ENCODE data around the gene GRIK3.
"Not testable (repeated sequence)": the region's sequence is repeated elsewhere in the genome, so short reads cannot be mapped to it uniquely, and the experiment has no call there.

Gene GRIK3

DNA sequence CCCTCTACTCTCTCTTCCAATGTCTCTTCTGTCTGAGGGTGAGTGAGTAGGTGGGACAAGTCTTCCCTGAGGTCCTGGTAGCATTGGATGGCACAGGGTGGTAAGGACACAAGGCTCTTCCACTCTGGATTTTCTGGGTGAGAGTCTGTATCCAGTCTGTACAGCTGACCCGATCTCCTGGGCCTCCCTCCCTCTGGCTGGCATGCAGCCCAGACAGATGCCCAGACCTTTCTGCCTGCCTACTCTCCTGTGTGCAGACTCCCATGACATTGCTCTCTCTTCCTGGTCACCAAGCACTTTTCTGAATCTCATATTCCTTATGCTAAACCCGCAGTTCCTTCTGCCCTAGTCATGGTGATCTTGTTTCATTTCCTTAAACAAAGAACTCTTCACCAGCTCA is 100.3 kb downstream of the GRIK3 start:
- DNase-seq: no peak

DNA sequence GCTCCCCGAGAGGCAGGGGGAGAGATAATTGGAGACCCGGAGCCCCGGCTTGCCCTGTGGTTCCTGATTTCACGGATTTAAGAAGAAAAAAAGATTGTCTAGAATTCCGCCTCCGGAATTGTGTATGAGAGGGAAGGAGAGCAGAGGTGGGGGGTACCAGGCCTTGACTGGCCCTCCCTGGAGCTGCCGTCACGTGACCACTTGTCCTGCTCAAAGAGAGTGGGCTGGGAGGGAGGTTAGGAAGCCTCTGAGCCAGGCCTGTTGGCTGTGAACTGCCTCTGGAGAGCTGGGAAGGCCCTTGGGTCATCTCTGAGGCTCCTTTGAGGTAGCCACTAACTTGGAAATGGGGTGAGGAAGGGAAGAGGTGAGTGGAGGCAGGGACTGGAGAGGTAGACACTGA is 106.5 kb downstream of the GRIK3 start:
- DNase-seq: no peak

DNA sequence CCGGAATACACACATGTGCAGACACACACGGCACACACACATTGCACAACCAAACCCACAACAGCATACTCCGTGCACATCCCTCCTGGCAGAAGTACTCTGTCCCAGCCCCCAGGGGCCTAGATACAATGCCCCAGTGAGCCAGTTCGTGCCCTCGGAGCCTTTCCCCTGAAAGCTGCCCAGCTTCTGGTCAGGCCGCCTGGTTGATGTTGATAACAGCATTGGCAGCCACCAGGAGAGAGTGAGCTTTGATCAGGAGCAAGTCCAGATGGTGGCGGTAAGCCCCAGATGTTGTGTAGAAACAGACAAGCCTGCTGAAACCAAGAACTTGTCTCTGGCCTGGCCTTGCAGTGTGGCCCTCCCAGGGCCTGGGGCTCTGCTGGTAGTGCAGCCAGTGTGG is 109.1 kb downstream of the GRIK3 start:
- DNase-seq: no peak

DNA sequence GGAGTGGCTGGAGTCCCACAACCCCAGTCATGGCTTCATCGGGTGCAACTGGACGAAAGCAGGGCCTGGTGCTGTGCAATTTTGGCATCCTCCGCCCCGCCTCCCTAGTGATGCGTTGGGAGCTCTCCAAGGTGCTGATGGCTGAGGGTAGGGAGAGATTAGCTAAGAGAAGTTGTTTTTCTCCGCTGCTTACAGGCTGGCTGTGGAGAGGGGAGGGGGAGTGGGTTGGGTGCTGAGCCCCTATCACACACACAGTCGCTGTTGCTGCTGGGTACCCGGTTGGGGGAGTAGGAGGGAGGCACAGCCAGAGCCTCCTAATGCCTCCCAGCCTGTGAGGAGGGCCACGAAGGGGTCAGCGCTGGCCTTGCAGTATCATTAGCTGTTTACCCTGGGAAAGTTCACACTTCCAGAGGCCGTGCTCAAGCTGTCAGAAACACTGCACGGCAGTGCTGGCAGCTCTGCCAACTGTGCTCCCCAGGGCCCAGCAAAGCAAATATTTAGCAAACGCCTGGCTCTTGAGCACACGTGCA is 110.0 kb downstream of the GRIK3 start:
- DNase-seq: peak in 1 of 2 experiments; percentile 0

DNA sequence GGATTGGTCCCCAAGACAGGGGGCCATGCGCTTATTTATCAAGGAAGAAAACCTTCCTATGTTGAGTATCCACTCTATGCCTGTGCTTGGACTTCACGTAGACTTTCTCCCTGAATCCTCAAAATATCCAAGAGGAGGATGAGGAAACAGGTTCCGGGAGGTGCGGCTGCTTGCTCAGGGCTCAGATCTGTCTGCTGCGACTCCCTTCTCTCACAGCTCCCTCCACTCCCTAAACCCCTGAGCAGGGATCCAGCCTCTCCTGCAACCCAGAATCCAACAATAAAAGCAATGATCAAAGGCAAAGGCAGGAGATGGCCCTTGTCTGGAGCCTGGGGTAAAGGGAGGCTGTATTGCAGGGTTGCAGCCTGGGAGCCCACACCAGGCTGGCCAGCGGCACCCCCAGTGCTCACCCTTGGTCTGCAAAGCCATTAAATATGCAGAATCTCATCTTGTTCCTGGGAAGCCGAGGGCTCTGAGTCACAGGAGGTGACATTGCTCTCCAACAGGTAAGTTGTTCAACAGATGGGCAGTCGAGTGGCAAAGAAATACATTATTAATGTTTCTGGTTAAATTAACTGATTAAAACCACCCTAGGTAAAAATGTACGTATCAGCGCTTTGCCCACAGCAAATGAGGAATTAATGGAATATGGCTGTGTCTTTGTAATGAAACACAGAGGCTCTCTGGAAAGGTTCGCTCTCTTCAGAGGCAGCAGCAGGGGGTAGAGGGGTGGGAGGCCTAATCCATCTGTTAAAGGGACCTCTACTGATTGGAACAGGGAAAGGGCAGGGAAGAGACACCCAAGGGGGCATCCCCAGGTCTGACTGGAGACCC is 111.5 kb downstream of the GRIK3 start:
- DNase-seq: no peak

DNA sequence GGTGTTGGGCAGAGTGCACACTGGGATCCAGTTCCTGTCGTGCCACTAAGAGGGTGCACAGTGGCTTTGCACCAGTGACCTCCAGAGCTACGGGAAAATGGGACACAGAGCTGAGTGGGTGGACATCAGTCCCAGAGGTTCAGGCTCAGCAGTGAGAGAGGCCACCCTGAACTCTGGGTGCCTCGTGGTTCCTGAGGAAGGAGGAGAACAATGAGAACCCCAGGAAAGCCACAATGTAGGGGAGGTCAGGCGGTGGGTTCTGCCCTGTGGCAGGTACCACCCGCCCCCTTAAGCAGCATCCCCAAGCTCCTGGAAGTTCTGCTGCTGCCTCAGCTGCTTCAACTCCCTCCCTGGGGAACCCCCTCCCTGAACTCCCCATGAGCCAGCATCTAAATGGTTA is 112.2 kb downstream of the GRIK3 start:
- no peak for DNase-seq

DNA sequence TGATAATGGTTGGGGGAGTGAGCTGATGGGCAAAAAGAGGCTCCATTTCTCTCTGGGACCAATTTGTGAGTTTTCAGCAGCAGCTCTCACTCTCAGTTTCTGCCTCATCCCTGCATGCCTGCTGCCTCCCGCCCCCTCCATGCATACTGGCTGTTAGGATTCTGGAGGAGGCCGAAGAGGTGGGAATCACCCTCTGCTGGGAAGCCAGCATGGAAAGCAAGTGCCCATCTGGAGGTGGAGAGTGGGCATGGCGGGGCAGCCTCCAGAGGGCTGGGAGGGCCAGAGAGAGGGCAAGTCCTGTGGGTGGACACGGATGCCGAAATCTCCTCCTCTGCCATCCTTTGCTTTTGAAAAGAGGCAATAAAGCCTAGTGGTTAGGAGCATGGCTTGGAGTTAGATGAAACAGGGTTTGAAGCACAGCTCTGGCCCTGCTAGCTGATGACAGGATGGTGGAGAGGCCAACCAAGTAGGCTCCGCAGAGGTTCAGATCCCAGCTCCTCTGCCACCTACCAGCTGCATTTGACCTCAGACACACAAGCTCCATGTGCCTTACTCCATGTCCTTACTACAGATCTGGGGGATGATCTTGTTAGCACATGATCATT is 113.4 kb downstream of the GRIK3 start:
- DNase-seq: no peak

DNA sequence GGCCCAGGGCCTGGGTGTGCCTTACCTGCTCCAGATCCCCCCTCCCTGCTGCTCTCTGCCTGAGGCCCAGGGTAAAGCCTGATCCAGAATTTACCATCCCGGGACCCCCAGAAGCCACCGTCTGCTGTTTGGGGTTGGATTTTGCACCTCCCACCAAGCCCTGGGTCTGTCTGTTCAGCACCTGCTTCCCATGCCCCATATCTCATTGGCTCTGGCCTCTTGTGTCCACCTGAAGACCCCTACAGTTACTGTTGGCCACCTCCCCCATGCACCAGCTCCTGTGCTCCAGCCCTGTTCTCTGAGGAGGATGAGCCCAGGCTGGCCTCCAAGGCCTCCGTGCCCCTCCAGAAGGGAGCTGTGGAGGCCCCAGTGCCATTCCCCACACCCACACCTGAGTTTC is 113.9 kb downstream of the GRIK3 start:
- DNase-seq: no peak

DNA sequence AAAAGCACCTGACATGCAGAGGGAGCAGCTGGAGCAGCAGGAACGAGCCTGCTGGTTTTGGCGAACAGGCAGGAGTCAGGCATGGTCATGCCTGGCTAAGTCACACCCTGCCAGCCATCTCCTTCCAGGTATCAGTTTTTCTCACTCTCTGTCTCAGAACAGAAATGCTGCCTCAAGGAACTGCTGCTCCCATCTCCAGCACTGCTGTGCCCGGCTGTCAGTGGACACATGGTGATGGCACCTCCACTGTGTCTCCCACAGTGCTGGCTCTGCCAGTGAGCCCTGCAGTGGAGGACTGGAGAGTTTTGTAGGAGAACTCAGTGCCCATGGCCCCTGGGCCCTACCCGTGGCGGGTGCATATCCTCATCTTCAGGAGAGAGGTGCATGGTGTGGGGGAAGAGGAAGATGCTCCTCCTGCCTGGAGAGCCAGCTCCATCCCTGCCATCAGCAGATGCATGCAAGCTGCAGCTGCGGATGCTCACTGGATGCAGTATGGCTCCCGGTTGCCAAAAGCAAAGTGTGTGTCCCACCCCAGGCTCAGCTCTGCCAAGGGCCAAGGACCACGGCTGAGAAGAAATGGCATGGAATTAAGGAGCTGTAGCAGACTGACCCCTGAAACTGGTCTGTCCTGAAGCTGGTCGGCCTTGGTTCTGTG is 114.7 kb downstream of the GRIK3 start:
- DNase-seq: no peak

DNA sequence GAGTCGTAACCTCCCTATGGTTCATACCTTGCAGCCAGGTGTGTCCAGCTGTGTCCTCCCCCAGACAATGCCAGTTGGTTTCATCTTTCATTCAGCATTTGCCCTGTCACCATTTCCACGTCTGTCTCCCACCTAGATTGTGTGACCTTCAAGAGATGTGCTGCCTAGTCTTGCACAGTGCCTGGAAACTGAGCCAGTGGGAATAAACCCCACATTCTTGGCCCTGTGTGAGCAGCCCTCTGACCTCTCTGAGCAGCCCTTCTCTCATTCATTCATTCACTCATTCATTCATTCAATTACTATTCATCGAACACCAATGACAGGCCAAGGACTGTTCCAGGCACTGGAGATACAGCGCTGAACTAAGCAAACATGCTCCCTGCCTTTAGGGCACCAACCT is 115.7 kb downstream of the GRIK3 start:
- DNase-seq: no peak

DNA sequence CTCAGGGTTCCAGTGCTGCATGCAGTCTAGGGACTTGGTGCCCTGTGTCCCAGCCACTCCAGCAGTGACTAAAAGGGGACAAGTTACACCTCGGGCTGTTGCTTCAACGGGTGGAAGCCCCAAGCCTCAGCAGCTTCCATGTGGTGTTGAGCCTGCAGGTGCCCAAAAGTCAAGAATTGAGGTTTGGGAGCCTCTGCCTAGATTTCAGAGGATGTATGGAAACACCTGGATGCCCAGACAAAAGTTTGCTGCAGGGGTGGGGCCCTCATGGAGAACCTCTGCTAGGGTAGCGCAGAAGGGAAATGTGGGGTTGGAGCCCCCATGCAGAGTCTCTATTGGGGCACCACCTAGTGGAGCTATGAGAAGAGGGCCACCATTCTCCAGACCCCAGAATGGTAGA is 117.8 kb downstream of the GRIK3 start:
- DNase-seq: not testable (repeated sequence)

DNA sequence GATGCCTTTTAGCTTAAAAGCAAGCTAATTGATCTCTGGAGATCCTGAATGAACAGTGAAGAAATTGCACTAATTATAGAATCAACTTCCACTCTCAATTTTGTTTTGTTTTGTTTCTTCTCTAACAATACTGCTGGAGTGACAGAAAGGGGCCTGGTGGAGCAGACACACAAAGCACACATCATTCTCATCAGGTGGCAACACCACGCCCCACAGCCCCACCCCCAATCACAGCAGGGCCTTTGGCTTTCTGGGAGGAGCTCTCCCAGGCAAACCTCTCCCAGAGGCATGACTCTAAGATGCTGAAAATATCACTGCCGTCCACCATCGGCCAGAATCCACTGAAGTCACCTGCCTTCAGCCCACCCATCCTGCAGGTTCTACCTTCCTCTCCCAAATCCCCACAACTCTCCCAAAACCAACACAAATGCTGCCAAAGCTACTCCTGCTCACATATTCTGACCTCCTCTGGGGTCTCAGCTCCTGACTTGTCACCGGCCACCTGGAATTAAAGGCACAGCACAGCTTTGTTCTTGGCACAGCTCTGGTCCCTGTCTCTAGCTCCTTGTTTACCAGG is 120.7 kb downstream of the GRIK3 start:
- DNase-seq: no peak

DNA sequence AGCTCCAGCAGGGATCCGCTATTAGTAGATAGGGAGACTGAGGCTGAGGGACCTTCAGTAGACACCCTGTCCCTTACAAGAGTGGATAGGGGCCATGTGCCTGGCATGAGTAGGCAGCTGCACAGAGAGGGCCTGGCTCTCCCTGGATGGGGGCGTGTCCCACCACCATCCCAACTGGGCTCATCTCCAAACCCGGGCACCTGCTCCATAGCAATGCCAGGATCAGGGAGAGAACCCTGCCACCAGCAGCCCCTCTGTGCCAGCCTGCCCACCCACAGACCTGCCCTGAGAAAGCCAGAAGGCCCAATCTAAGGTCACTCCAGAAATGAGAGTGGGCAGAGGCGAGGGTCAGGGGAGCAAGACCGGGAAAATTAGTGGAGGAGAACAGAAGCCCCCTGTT is 121.3 kb downstream of the GRIK3 start:
- no peak for DNase-seq

DNA sequence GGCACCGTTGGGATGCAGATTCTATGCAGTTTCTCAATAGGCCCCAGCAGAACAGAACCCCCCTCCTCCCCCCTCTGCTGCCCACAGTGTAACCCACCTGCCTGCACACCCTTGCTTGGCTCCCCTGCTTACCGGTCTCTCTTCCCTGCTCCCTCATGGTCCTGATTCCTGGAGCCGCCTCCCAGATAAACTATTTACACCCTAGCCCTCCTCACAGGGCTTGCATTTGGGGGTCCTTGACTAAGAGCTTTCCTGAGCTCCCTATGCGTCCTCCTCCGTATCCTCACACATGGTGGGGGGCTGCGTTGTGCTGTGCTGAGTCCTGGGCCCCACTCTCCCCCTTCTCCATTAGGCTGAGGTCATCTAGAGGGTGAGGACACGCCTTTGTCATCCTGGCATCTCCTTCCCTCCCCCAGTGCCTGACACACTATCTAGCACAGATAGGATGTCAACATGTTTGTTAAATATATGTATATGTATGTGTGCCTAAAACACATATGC is 121.9 kb downstream of the GRIK3 start:
- no peak for DNase-seq

DNA sequence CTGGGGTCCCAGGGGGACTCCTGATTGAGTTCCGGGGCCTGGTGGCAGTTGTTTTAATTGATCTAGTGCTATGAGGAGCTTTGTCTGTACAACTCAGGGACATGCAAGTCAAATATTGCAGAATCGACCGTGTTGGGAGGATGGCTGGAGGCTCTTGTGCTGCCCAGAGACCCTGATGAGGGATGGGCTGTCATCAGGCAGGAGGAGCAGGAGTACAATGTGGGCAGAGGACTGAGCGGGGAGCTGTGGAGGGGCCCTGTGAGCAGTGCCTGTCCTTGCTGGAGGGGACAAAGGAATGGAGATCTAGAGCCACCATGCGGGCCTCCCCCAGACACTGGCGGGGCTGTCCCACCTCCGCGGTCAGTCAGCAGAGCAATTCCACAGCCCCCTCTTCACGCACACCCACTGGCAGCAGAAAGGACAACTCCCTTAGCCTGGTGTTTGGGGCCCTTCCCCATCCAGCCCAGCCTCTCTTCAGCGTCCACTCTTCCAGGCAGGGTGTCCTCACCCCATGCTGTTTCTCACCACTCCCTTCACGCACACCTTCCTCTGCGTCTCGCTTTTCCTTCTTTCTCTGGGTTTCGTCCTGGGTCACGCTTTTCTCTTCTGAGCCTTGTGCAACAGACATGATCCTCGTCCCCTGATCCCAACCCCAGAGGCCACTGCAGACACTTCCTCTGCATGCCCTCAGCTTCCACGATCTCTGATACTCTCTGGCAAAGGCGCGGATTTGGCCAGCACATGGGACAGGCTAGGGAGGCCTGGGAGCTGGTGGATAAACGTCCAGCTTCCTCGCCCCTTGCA is 122.6 kb downstream of the GRIK3 start:
- no peak for DNase-seq

DNA sequence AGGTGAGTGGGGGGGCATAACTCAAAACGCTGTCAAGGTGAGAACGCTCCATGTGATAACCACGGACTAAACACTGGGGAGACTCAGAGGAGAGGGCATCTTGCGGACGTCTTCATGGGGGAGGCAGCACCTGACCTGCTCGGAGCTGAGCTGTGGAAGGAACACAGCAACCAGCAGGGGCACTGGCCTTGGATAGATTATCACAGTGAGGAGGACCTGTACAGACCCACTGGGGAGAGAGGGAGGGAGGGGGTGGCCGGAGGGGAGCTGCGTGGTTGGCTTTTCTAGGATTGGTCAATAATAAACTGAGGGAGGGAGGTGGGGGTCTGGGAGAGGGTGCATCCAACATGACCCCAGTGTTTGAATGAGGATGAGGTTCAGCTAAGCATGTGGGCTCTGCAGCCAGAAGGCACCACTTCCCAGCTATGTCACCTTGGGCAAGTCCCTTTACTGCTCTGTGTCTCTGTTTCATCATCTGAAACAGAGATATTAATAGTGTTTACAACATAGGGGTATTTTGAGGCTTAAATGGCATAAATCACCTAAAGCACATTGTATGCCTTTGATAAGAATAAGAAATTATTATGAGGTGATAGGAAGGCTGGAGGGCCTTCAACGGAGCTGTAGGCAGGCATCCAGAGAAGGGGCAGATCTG is 123.3 kb downstream of the GRIK3 start:
- no peak for DNase-seq

DNA sequence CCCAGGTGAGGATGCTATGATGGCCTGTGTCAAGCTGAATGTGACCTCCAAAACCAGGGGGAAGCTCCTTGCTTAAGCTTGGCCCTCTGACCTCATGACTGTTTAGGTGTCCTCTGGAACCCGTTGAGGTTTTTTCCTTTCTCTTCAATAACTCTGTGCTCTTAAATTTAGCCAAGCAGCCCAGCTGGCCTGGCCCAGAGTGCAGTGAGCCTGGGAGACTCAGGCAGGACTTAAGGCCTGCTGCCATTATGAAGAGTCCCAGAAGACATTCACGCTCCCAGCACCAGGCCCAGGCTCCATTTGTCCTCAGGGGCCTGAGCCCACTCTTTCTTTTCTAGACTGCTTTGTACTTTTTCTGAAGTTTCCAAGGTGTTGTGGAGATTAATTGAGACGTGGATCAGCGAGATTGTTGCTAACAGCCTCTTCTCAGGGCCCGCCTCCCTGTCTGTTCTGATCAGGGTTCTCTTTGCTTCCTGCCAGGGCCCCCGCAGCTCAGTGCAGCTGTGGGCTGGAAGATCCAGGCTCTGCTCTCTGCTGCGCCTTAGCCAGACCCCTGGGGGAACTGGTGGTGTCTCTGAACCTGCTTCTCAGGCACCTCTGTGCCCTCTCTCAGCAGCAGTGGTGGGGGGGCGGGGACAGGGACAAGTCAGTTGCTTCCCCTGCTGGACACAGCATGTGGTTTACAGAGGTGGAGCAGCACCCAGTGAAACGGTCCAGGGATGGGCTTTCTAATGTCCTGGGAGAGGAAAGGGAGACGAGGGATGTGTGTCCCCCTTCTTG is 124.2 kb downstream of the GRIK3 start:
- no peak for DNase-seq

DNA sequence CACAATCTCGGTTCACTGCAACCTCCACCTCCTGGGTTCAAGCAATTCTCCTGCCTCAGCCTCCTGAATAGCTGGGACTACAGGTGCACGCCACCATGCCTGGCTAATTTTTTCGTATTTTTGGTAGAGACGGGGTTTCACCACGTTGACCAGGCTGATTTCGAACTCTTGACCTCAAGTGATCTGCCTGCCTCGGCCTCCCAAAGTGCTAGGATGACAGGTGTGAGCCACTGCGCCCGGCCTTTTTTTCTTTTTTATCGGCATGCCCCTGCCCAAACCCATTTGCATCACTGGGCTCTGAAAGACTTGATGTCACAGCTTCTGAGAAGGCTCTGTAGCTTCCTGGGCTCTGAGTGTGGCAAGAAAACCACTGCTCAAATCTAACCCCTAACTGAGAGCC is 125.0 kb downstream of the GRIK3 start:
- not testable (repeated sequence) for DNase-seq

DNA sequence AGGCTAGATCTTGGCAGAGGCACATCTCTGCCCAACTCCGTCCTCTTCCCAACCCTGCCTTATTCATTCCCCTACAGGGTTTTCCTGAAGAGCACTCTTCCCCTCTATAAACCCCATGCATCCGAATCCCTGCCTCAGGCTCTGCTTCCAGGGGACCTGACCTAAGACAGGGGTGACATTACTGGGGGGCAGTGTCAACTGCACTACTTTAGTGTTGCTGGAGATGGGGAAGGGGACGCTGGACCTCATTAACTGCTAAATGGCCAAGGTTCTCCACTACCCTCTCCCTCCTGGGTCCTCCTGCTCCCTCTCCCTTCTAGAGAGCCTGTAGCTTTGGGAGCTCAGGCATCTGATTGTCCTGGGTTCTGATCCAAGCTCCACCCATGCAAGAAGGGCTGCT is 126.2 kb downstream of the GRIK3 start:
- DNase-seq: no peak

DNA sequence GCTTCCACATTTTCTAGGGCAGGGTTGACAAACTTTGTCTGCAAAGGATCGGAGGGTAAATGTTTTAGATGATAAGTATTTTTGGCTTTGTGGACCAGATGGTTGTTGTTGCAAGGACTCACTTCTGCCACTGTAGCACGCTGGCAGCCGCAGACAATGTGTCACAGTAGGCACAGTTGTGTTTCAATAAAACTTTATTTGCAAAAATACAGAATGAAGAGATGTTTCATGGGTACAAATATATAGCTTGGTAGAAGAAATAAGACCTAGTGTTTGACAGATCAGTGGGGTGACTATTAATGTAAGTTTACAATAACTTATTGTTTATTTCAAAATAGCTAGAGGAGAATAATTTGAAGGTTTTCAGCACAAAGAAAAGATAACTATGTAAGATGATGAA is 127.8 kb downstream of the GRIK3 start:
- DNase-seq: no peak

DNA sequence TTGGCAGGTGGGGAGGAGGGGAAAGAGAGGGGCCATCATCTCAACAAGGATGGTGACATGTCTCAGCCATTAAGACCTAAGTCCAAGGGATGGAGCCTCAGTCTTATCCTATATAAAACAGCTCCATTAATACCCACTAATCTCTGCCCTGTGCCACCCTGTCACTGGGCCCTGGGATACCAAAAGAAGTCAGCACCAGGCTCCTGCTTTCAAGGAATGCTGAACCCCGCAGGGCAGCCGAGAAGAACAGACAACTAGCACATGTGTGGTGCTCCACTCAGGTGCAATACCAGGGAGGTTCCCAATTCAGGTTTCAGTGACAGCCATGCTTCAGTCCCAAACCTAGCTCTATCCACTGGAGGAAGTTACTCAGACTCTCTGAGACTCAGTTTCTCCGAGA is 128.4 kb downstream of the GRIK3 start:
- DNase-seq: no peak

Measured in AML-193 (cell line).